ENCODE data around the gene FGF14. TPM values are rescaled to one million over a fixed set of nuclear protein-coding genes. Genes with fewer than 3 reads are reported as not detected.
"Not testable (repeated sequence)": the region's sequence is repeated elsewhere in the genome, so short reads cannot be mapped to it uniquely, and the experiment has no call there.

Gene FGF14
- total and polyA plus RNA-seq, 4 experiments from 2014 or later = 0.33 to 0.55 (median 0.35) TPM; not detected in 1

GRCh38 chr13:102089722-102090121 is 312.1 kb downstream of the FGF14 start:
- no peak overlapping the region for H3K4me3 ChIP-seq (ENCODE audit: low read length in 2 of 2)
- H3K9me3 Mint-ChIP-seq = peaks cover 0 to 2% (median 0%) of the 10 kb centered on the region in 8 donors
- no peak for DNase-seq
- intact Hi-C loops (cut with micrococcal nuclease) = no loop called here
- H3K4me3 Mint-ChIP-seq = no peak overlapping the region
- POLR2A ChIA-PET (ENCODE audit: partially characterized antibody) = no interaction called here
- H3K27ac ChIP-seq (ENCODE audit: low read depth, low read length) = no peak overlapping the region
- CTCF ChIA-PET (ENCODE audit: partially characterized antibody) = no interaction called here
- H3K4me1 ChIP-seq (ENCODE audit: insufficient read depth, low read length) = no peaks in the 10 kb centered on the region
- no peaks in the 10 kb centered on the region for H3K4me1 Mint-ChIP-seq
- no peaks in the 10 kb centered on the region for H3K36me3 Mint-ChIP-seq
- H3K36me3 ChIP-seq (ENCODE audit: insufficient read depth, low read length) = no peaks in the 10 kb centered on the region
- no peak overlapping the region for H3K27ac Mint-ChIP-seq
- no peaks in the 10 kb centered on the region for H3K9me3 ChIP-seq (ENCODE audit: control insufficient read depth in 1 of 2, low read length in 2 of 2)
- no peaks in the 10 kb centered on the region for H3K27me3 ChIP-seq (ENCODE audit: insufficient read depth, low read length)
- H3K27me3 Mint-ChIP-seq = peaks cover 1 to 3% of the 10 kb centered on the region in 2 donors

DNA sequence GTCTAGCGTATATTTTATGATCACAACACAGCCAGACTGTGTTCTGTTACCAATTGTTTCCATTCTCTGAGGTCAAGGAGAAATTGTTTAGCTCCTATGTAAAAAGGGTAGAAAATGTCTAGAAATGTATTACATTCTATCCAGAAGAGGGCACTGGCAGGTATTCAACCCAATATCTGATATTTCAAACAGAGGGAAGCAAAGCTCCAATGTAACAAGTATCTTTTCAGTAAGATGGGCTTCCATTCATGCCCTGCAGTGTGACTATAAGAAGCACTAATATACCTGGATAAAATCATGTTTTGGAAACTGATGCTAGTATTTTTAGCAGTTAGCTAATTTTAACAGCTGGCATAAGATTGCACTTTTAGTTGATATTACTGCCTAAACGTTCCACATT is 312.7 kb downstream of the FGF14 start:
- H3K27me3 ChIP-seq (ENCODE audit: insufficient read depth, low read length) = no peaks in the 10 kb centered on the region
- no peak overlapping the region for H3K27ac ChIP-seq (ENCODE audit: low read depth, low read length)
- H3K9me3 Mint-ChIP-seq = peaks cover 0 to 2% (median 0%) of the 10 kb centered on the region in 8 donors
- intact Hi-C loops (cut with micrococcal nuclease) = no loop called here
- H3K36me3 Mint-ChIP-seq = no peaks in the 10 kb centered on the region
- DNase-seq = no peak
- no peak overlapping the region for H3K4me3 Mint-ChIP-seq
- ChIA-PET CTCF (ENCODE audit: partially characterized antibody) (no interaction called here), POLR2A (ENCODE audit: partially characterized antibody) (no interaction called here)
- peaks cover 1 to 3% of the 10 kb centered on the region in 2 donors for H3K27me3 Mint-ChIP-seq
- H3K4me3 ChIP-seq (ENCODE audit: low read length in 2 of 2) = no peak overlapping the region
- H3K9me3 ChIP-seq (ENCODE audit: control insufficient read depth in 1 of 2, low read length in 2 of 2) = no peaks in the 10 kb centered on the region
- H3K4me1 Mint-ChIP-seq = no peaks in the 10 kb centered on the region
- no peaks in the 10 kb centered on the region for H3K36me3 ChIP-seq (ENCODE audit: insufficient read depth, low read length)
- H3K27ac Mint-ChIP-seq = no peak overlapping the region
- no peaks in the 10 kb centered on the region for H3K4me1 ChIP-seq (ENCODE audit: insufficient read depth, low read length)

GRCh38 chr13:102073251-102073650 is 328.6 kb downstream of the FGF14 start:
- POLR2A ChIA-PET (ENCODE audit: partially characterized antibody) = no interaction called here
- H3K36me3 ChIP-seq (ENCODE audit: insufficient read depth, low read length) = no peaks in the 10 kb centered on the region
- H3K4me3 ChIP-seq (ENCODE audit: low read length in 2 of 2) = no peak overlapping the region
- no peaks in the 10 kb centered on the region for H3K9me3 ChIP-seq (ENCODE audit: control insufficient read depth in 1 of 2, low read length in 2 of 2)
- H3K27ac ChIP-seq (ENCODE audit: low read depth, low read length) = no peak overlapping the region
- no peaks in the 10 kb centered on the region for H3K27me3 Mint-ChIP-seq
- H3K4me3 Mint-ChIP-seq = no peak overlapping the region
- H3K4me1 ChIP-seq (ENCODE audit: insufficient read depth, low read length) = no peaks in the 10 kb centered on the region
- CTCF ChIA-PET (ENCODE audit: partially characterized antibody) = interaction anchor here (1.0 kb wide), 1 partner anchor 14 kb away, joined by 4 read pairs; no protein-coding TSS in a partner anchor
- no peaks in the 10 kb centered on the region for H3K27me3 ChIP-seq (ENCODE audit: insufficient read depth, low read length)
- H3K4me1 Mint-ChIP-seq = no peaks in the 10 kb centered on the region
- H3K27ac Mint-ChIP-seq = no peak overlapping the region
- intact Hi-C loops (cut with micrococcal nuclease) = no loop called here
- H3K9me3 Mint-ChIP-seq = peaks cover 0 to 2% (median 0%) of the 10 kb centered on the region in 8 donors
- no peak for DNase-seq
- H3K36me3 Mint-ChIP-seq = no peaks in the 10 kb centered on the region

- H3K36me3 Mint-ChIP-seq = no peaks in the 10 kb centered on the region
- DNase-seq = no peak
- no peak overlapping the region for H3K27ac Mint-ChIP-seq
- Histone ChIP-seq H3K4me1 (ENCODE audit: insufficient read depth, low read length) (no peaks in the 10 kb centered on the region), H3K4me3 (ENCODE audit: low read length in 2 of 2) (no peak overlapping the region), H3K9me3 (ENCODE audit: control insufficient read depth in 1 of 2, low read length in 2 of 2) (no peaks in the 10 kb centered on the region), H3K36me3 (ENCODE audit: insufficient read depth, low read length) (no peaks in the 10 kb centered on the region), H3K27ac (ENCODE audit: low read depth, low read length) (no peak overlapping the region), H3K27me3 (ENCODE audit: insufficient read depth, low read length) (no peaks in the 10 kb centered on the region)
- peaks cover 0 to 2% (median 0%) of the 10 kb centered on the region in 8 donors for H3K9me3 Mint-ChIP-seq
- no peaks in the 10 kb centered on the region for H3K4me1 Mint-ChIP-seq
- ChIA-PET POLR2A (ENCODE audit: partially characterized antibody) (no interaction called here), CTCF (ENCODE audit: partially characterized antibody) (no interaction called here)
- no peak overlapping the region for H3K4me3 Mint-ChIP-seq
- intact Hi-C loops (cut with micrococcal nuclease) = no loop called here
- peaks cover 0 to 1% of the 10 kb centered on the region in 2 donors for H3K27me3 Mint-ChIP-seq
These were observed 330.1 kb downstream of the FGF14 start for GRCh38 chr13:102071711-102072110.

DNA sequence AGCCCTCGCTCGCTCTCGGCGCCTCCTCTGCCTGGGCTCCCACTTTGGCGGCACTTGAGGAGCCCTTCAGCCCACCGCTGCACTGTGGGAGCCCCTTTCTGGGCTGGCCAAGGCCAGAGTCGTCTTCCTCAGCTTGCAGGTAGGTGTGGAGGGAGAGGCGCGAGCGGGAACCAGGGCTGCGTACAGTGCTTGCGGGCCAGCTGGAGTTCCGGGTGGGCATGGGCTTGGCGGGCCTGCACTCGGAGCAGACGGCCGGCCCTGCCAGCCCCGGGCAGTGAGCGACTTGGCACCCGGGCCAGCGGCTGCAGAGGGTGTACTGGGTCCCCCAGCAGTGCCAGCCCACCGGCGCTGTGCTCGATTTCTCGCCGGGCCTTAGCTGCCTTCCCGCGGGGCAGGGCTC is 333.5 kb downstream of the FGF14 start:
- H3K27ac Mint-ChIP-seq; H3K27me3 ChIP-seq (ENCODE audit: insufficient read depth, low read length); H3K36me3 Mint-ChIP-seq; H3K4me3 Mint-ChIP-seq; DNase-seq; CTCF ChIA-PET (ENCODE audit: partially characterized antibody); H3K27me3 Mint-ChIP-seq; H3K9me3 Mint-ChIP-seq; H3K4me1 ChIP-seq (ENCODE audit: insufficient read depth, low read length); H3K4me1 Mint-ChIP-seq; intact Hi-C loops (cut with micrococcal nuclease); H3K27ac ChIP-seq (ENCODE audit: low read depth, low read length); H3K36me3 ChIP-seq (ENCODE audit: insufficient read depth, low read length); H3K9me3 ChIP-seq (ENCODE audit: control insufficient read depth in 1 of 2, low read length in 2 of 2); POLR2A ChIA-PET (ENCODE audit: partially characterized antibody); H3K4me3 ChIP-seq (ENCODE audit: low read length in 2 of 2): not testable (repeated sequence)

- Mint-ChIP-seq H3K4me1 (no peaks in the 10 kb centered on the region), H3K36me3 (no peaks in the 10 kb centered on the region), H3K27me3 (no peaks in the 10 kb centered on the region), H3K9me3 (peaks cover 5 to 40% (median 27%) of the 10 kb centered on the region in 8 donors), H3K4me3 (no peak overlapping the region), H3K27ac (no peak overlapping the region)
- ChIA-PET POLR2A (ENCODE audit: partially characterized antibody) (no interaction called here), CTCF (ENCODE audit: partially characterized antibody) (no interaction called here)
- DNase-seq = no peak
- intact Hi-C loops (cut with micrococcal nuclease) = no loop called here
- Histone ChIP-seq H3K36me3 (ENCODE audit: insufficient read depth, low read length) (no peaks in the 10 kb centered on the region), H3K4me3 (ENCODE audit: low read length in 2 of 2) (no peak overlapping the region), H3K9me3 (ENCODE audit: control insufficient read depth in 1 of 2, low read length in 2 of 2) (peaks cover 3% of the 10 kb centered on the region in 2 donors), H3K27ac (ENCODE audit: low read depth, low read length) (no peak overlapping the region), H3K27me3 (ENCODE audit: insufficient read depth, low read length) (no peaks in the 10 kb centered on the region), H3K4me1 (ENCODE audit: insufficient read depth, low read length) (no peaks in the 10 kb centered on the region)
These were observed 346.6 kb downstream of the FGF14 start for GRCh38 chr13:102055090-102055779.

- Mint-ChIP-seq H3K27me3 (no peaks in the 10 kb centered on the region), H3K27ac (no peak overlapping the region), H3K36me3 (no peaks in the 10 kb centered on the region), H3K4me3 (no peak overlapping the region), H3K9me3 (peaks cover 5 to 47% (median 33%) of the 10 kb centered on the region in 8 donors), H3K4me1 (no peaks in the 10 kb centered on the region)
- ChIA-PET POLR2A (ENCODE audit: partially characterized antibody) (no interaction called here), CTCF (ENCODE audit: partially characterized antibody) (no interaction called here)
- DNase-seq = no peak
- Histone ChIP-seq H3K36me3 (ENCODE audit: insufficient read depth, low read length) (no peaks in the 10 kb centered on the region), H3K27me3 (ENCODE audit: insufficient read depth, low read length) (no peaks in the 10 kb centered on the region), H3K9me3 (ENCODE audit: control insufficient read depth in 1 of 2, low read length in 2 of 2) (peaks cover 3% of the 10 kb centered on the region in 2 donors), H3K4me1 (ENCODE audit: insufficient read depth, low read length) (no peaks in the 10 kb centered on the region), H3K4me3 (ENCODE audit: low read length in 2 of 2) (no peak overlapping the region), H3K27ac (ENCODE audit: low read depth, low read length) (no peak overlapping the region)
- intact Hi-C loops (cut with micrococcal nuclease) = no loop called here
These were observed 352.0 kb downstream of the FGF14 start for GRCh38 chr13:102049853-102050252.

Data from CD4-positive, alpha-beta memory T cell (primary cell).